AG10803 (cell line): ENCODE data around the gene GRIK2.

Experiments
- DNase-seq: peaks from one replicate; pipeline ENCODE4 v3.0.0; 2010; ENCODE audit warnings: low read depth
- H3K4me3 ChIP-seq: 2 replicates; pipeline ENCODE4 v1.5.1; 2011; ENCODE audit warnings: mild to moderate bottlenecking, low read length, control low read depth
- CTCF ChIP-seq: conservative IDR thresholded peaks from 2 replicates; pipeline ENCODE4 v1.5.1; 2011; ENCODE audit warnings: mild to moderate bottlenecking, low read length, control low read depth, inconsistent platforms

GRIK2 gene

GRCh38 chr6:101961357-101961756, 567.8 kb downstream of the GRIK2 start:
- DNase-seq, result no peak
- no peak for TF ChIP-seq CTCF
- no peak overlapping the region for H3K4me3 ChIP-seq

DNA sequence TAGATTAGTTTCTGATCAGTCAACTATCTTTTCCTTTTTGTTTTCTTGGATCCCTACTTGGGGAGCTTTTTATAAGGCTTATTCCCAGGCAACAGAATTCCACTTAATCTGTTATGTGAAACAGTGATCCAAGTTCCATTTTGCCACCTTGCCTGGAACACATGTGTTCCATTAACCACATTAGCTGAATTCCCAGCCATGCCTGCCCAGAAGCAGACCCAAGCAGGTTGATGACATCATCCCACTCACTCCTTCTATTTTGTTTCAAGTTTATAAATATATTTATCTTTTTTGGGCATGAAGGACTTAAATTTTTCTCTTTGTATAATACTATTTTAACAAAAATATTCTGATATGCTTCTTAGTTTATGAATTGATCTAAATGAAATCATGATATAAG, 587.4 kb downstream of the GRIK2 start:
- peak; percentile 4 for DNase-seq
- TF ChIP-seq CTCF, result no peak
- H3K4me3 ChIP-seq, result no peak overlapping the region

DNA sequence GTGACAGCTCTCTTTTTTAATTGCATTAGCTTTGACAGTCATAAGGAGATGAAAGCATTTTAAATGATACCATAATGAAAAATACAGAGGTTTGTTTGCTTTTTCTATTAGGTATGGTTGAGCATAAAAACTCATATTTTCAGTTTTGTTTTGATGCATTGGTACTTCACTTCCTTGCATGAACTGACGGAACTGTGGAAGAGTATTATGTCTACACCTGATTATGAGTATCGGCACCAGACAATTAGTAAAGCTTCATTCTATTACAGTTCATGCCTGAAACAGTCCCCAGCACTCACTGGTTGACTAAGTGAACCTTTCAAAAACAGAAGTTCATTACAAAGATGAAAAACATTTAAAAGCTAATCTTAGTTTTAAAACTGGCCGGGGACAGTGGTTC, 593.0 kb downstream of the GRIK2 start:
- no peak for DNase-seq
- no peak overlapping the region for H3K4me3 ChIP-seq
- TF ChIP-seq CTCF, result no peak

DNA sequence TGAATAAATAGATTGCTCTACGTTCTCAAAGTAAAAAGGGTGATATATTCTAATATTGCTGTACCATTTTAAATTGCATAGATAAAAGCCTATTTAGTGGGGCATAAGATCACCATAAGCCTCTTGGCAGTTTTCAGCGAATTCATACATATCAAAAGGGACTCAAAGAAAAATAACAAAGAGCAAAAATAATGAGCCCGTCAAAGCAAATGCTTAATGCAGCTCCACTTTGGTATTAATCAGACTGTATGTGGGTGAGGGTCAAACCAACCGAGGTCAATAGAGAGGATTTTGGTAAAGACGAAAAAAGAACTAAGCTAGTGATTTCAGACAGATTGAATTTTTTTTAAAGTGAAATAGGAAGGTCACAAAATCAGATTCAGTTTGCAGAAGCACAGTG, 598.8 kb downstream of the GRIK2 start:
- DNase-seq, result no peak
- no peak for TF ChIP-seq CTCF
- H3K4me3 ChIP-seq, result no peak overlapping the region

- TF ChIP-seq CTCF, result no peak
- no peak for DNase-seq
- no peak overlapping the region for H3K4me3 ChIP-seq
Observed at GRCh38 chr6:101994521-101994920, 601.0 kb downstream of the GRIK2 start.

- TF ChIP-seq CTCF, result no peak
- H3K4me3 ChIP-seq, result no peak overlapping the region
- no peak for DNase-seq
Observed at GRCh38 chr6:102015431-102015830, 621.9 kb downstream of the GRIK2 start.

GRCh38 chr6:102022281-102022680, 628.8 kb downstream of the GRIK2 start:
- no peak for TF ChIP-seq CTCF
- DNase-seq, result no peak
- H3K4me3 ChIP-seq, result no peak overlapping the region
